ENCODE measurements around the gene NSUN7. TPM values are rescaled to one million over a fixed set of nuclear protein-coding genes. Genes with fewer than 3 reads are reported as not detected.

NSUN7 gene
- total RNA-seq, 1 experiment from 2014 or later: 1.1 TPM

GRCh38 chr4:40842318-40842717 is 92.6 kb downstream of the NSUN7 start:
- H3K27ac ChIP-seq (ENCODE audit: low read length): no peak overlapping the region
- no peak overlapping the region for H3K4me3 ChIP-seq (ENCODE audit: low read depth in 2 of 2, low read length in 2 of 2)
- no peak for TF ChIP-seq CTCF (IDR thresholded peaks at IDR 0.05)
- no peak for TF ChIP-seq TCF7L2 (IDR thresholded peaks at IDR 0.05; ENCODE audit: low read depth, low read length)
- no peak for TF ChIP-seq SIN3A (IDR thresholded peaks at IDR 0.05; ENCODE audit: borderline replicate concordance, insufficient read depth, low read depth, low read length)
- no peak for TF ChIP-seq POLR2AphosphoS5 (IDR thresholded peaks at IDR 0.05; ENCODE audit: low read depth, low read length)
- TF ChIP-seq REST (IDR thresholded peaks at IDR 0.05; ENCODE audit: insufficient read depth in 1 of 2, low read depth in 2 of 2, low read length in 1 of 2): no peak
- H3K4me1 ChIP-seq (ENCODE audit: control insufficient read depth, insufficient read depth, low read length): no peaks in the 10 kb centered on the region
- DNase-seq (ENCODE audit: low read depth, low spot score) (no peak), ATAC-seq (no peak)
- no peaks in the 10 kb centered on the region for H3K9me3 ChIP-seq (ENCODE audit: control insufficient read depth, insufficient read depth, low read depth, low read length)
- CTCF ChIA-PET: no interaction called here
- BruUV-seq (replicated peaks): no TSS peak
- H3K36me3 ChIP-seq (ENCODE audit: control insufficient read depth, insufficient read depth, low read length): no peaks in the 10 kb centered on the region
- no peaks in the 10 kb centered on the region for H3K27me3 ChIP-seq (ENCODE audit: control insufficient read depth, insufficient read depth, low read length)
- POLR2A ChIA-PET: no interaction called here
- in situ Hi-C loops (cut with HindIII; ENCODE audit: low pct_unique_long_range_greater_than_20kb, low sequenced_read_pairs): no loop called here
- intact Hi-C loops (cut with micrococcal nuclease; ENCODE audit: unreplicated experiment): no loop called here

GRCh38 chr4:40842725-40843423 is 93.1 kb downstream of the NSUN7 start:
- intact Hi-C loops (cut with micrococcal nuclease; ENCODE audit: unreplicated experiment): no loop called here
- no peak overlapping the region for H3K27ac ChIP-seq (ENCODE audit: low read length)
- no TSS peak for BruUV-seq (replicated peaks)

More at GRCh38 chr4:40842725-40843423, 93.1 kb downstream of the NSUN7 start:
- H3K27me3 ChIP-seq (ENCODE audit: control insufficient read depth, insufficient read depth, low read length): no peaks in the 10 kb centered on the region
- ChIA-PET POLR2A (no interaction called here), CTCF (interaction anchor here (0.5 kb wide), 1 partner anchor 67 kb away, joined by 3 read pairs; no protein-coding TSS in a partner anchor)
- no peak for TF ChIP-seq CTCF (IDR thresholded peaks at IDR 0.05)
- TF ChIP-seq REST (IDR thresholded peaks at IDR 0.05; ENCODE audit: insufficient read depth in 1 of 2, low read depth in 2 of 2, low read length in 1 of 2): no peak
- no peak for TF ChIP-seq TCF7L2 (IDR thresholded peaks at IDR 0.05; ENCODE audit: low read depth, low read length)
- no peak for TF ChIP-seq POLR2AphosphoS5 (IDR thresholded peaks at IDR 0.05; ENCODE audit: low read depth, low read length)
- TF ChIP-seq SIN3A (IDR thresholded peaks at IDR 0.05; ENCODE audit: borderline replicate concordance, insufficient read depth, low read depth, low read length): no peak
- no peaks in the 10 kb centered on the region for H3K36me3 ChIP-seq (ENCODE audit: control insufficient read depth, insufficient read depth, low read length)
- DNase-seq (ENCODE audit: low read depth, low spot score) (no peak), ATAC-seq (no peak)
- no peaks in the 10 kb centered on the region for H3K4me1 ChIP-seq (ENCODE audit: control insufficient read depth, insufficient read depth, low read length)
- H3K9me3 ChIP-seq (ENCODE audit: control insufficient read depth, insufficient read depth, low read depth, low read length): no peaks in the 10 kb centered on the region
- H3K4me3 ChIP-seq (ENCODE audit: low read depth in 2 of 2, low read length in 2 of 2): no peak overlapping the region
- in situ Hi-C loops (cut with HindIII; ENCODE audit: low pct_unique_long_range_greater_than_20kb, low sequenced_read_pairs): no loop called here

All from Panc1 (cell line).